MCF 10A (cell line): ENCODE data around the gene CBFA2T3. TPM values are rescaled to one million over a fixed set of nuclear protein-coding genes. Genes with fewer than 3 reads are reported as not detected.

ENCODE experiments used
- BruUV-seq: library from RNA; stranded (reverse); fragments of 400-500 nt; replicated peaks from 2 replicates; lab custom pipeline; 2021; lab: Mats Ljungman, UMichigan
- CTCF ChIA-PET: fragments of 300-600 bp; sonication (Branson Sonifier 250); formaldehyde crosslinking; extraction: SDS; loops from one replicate; lab custom pipeline; 2021; ENCODE audit warnings: antibody characterized with exemption, inconsistent platforms; lab: Yijun Ruan, JAX
- POLR2A ChIA-PET: fragments of 300-600, 350-650 bp; sonication (Branson Sonifier 250); formaldehyde crosslinking; extraction: SDS; loops from one replicate; lab custom pipeline; 2020; ENCODE audit warnings: antibody characterized with exemption, inconsistent platforms; lab: Yijun Ruan, JAX
- DNase-seq: peaks from one replicate; pipeline ENCODE4 v3.0.0-alpha.2; 2018; ENCODE audit not compliant: unreplicated experiment
- H3K27ac Mint-ChIP-seq: one replicate; pipeline ENCODE4 v1.8.0; 2022; ENCODE audit warnings: mild to moderate bottlenecking, low read depth, mixed read lengths; ENCODE audit not compliant: unreplicated experiment
- H3K27me3 Mint-ChIP-seq: one replicate; pipeline ENCODE4 v1.8.0; 2022; ENCODE audit warnings: mixed read lengths; ENCODE audit not compliant: insufficient read depth, unreplicated experiment
- H3K36me3 Mint-ChIP-seq: one replicate; pipeline ENCODE4 v1.8.0; 2022; ENCODE audit warnings: mild to moderate bottlenecking, moderate library complexity, mixed read lengths; ENCODE audit not compliant: insufficient read depth, unreplicated experiment
- H3K4me1 Mint-ChIP-seq: one replicate; pipeline ENCODE4 v1.8.0; 2022; ENCODE audit warnings: mixed read lengths; ENCODE audit not compliant: insufficient read depth, unreplicated experiment
- H3K4me3 Mint-ChIP-seq: one replicate; pipeline ENCODE4 v1.8.0; 2022; ENCODE audit warnings: mild to moderate bottlenecking, moderate library complexity, mixed read lengths; ENCODE audit not compliant: unreplicated experiment
- H3K9me3 Mint-ChIP-seq: one replicate; pipeline ENCODE4 v1.8.0; 2022; ENCODE audit warnings: mixed read lengths; ENCODE audit not compliant: unreplicated experiment
- intact Hi-C: fragments of 100-400 bp; cut with micrococcal nuclease; formaldehyde crosslinking; loops from 2 replicates; pipeline ENCODE4 v1.14.1; 2022
- total RNA-seq: library from RNA; stranded (reverse); gene quantifications from 2 replicates; pipeline ENCODE4 v1.2.3, GENCODE V29; 2022
- TF ChIP-seq, protein P1 (sequence below): fragments of 200-600 bp; IDR thresholded peaks from one replicate; pipeline ENCODE4 v1.8.0; 2022; ENCODE audit warnings: antibody characterized with exemption, mild to moderate bottlenecking; ENCODE audit not compliant: unreplicated experiment

Gene CBFA2T3
- total RNA-seq, 1 experiment from 2014 or later, result not detected

- H3K9me3 Mint-ChIP-seq, result no peaks in the 10 kb centered on the region
- CTCF ChIA-PET, result interaction anchor here (0.6 kb wide), 1 partner anchor 19 kb away, joined by 4 read pairs; no protein-coding TSS in a partner anchor
- no peak overlapping the region for H3K4me3 Mint-ChIP-seq
- no TSS peak for BruUV-seq
- intact Hi-C loops, result no loop called here
- DNase-seq, result no peak
- H3K4me1 Mint-ChIP-seq, result no peaks in the 10 kb centered on the region
- no peak overlapping the region for H3K27ac Mint-ChIP-seq
- TF ChIP-seq, protein P1, sequence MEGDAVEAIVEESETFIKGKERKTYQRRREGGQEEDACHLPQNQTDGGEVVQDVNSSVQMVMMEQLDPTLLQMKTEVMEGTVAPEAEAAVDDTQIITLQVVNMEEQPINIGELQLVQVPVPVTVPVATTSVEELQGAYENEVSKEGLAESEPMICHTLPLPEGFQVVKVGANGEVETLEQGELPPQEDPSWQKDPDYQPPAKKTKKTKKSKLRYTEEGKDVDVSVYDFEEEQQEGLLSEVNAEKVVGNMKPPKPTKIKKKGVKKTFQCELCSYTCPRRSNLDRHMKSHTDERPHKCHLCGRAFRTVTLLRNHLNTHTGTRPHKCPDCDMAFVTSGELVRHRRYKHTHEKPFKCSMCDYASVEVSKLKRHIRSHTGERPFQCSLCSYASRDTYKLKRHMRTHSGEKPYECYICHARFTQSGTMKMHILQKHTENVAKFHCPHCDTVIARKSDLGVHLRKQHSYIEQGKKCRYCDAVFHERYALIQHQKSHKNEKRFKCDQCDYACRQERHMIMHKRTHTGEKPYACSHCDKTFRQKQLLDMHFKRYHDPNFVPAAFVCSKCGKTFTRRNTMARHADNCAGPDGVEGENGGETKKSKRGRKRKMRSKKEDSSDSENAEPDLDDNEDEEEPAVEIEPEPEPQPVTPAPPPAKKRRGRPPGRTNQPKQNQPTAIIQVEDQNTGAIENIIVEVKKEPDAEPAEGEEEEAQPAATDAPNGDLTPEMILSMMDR, result no peak
- peaks cover 9% of the 10 kb centered on the region for H3K36me3 Mint-ChIP-seq
- H3K27me3 Mint-ChIP-seq, result peaks cover 24% of the 10 kb centered on the region
- POLR2A ChIA-PET, result no interaction called here
Observed at GRCh38 chr16:88865310-88865709, 111.7 kb downstream of the CBFA2T3 start.

GRCh38 chr16:88864521-88864920 is 112.5 kb downstream of the CBFA2T3 start:
- Mint-ChIP-seq H3K27me3 (peaks cover 16% of the 10 kb centered on the region), H3K36me3 (peaks cover 9% of the 10 kb centered on the region), H3K9me3 (no peaks in the 10 kb centered on the region), H3K4me3 (no peak overlapping the region), H3K4me1 (no peaks in the 10 kb centered on the region), H3K27ac (no peak overlapping the region)
- no TSS peak for BruUV-seq
- intact Hi-C loops, result no loop called here
- CTCF ChIA-PET, result interaction anchor here (0.5 to 0.6 kb wide), 3 partner anchors 75 to 303 kb away, joined by 3 read pairs; no protein-coding TSS in a partner anchor
- POLR2A ChIA-PET, result no interaction called here
- no peak for DNase-seq
- TF ChIP-seq, protein P1, result no peak

DNA sequence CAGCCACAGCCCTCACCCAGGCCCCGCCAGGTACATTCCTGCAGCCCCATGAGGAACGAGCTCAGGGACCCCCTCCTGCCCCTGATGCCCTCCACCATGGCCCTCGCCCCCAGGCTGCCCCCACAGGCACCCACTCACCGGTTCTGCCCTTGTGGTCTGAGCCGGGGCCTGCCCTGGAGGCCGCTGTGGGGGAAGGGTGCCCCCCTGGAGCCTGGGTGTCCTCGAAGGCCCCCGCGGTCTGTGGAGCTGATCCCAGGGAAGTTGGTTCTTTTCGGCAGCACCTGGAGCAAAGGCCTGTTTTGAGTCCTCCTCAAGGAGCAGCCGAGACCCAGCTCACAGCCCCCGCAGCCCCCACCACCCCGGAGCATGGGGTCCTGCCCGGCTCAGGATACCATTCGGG is 112.9 kb downstream of the CBFA2T3 start:
- no TSS peak for BruUV-seq
- no peak for DNase-seq
- Mint-ChIP-seq H3K4me3 (no peak overlapping the region), H3K36me3 (peaks cover 9% of the 10 kb centered on the region), H3K27me3 (peaks cover 12% of the 10 kb centered on the region), H3K9me3 (no peaks in the 10 kb centered on the region), H3K27ac (no peak overlapping the region), H3K4me1 (no peaks in the 10 kb centered on the region)
- CTCF ChIA-PET, result interaction anchor here (0.6 kb wide), 2 partner anchors 75 to 108 kb away, joined by 3 read pairs; no protein-coding TSS in a partner anchor
- TF ChIP-seq, protein P1, result no peak
- POLR2A ChIA-PET, result interaction anchor here (0.6 kb wide), 1 partner anchor 23 kb away, joined by 4 read pairs; no protein-coding TSS in a partner anchor
- intact Hi-C loops, result no loop called here

- TF ChIP-seq, protein P1, result no peak
- ChIA-PET CTCF (interaction anchor here (1.2 kb wide), 1 partner anchor 50 kb away, joined by 4 read pairs; no protein-coding TSS in a partner anchor), POLR2A (interaction anchor here (0.6 kb wide), 1 partner anchor 24 kb away, joined by 4 read pairs; no protein-coding TSS in a partner anchor)
- Mint-ChIP-seq H3K27ac (no peak overlapping the region), H3K4me3 (no peak overlapping the region), H3K9me3 (no peaks in the 10 kb centered on the region), H3K27me3 (peaks cover 5% of the 10 kb centered on the region), H3K36me3 (peaks cover 9% of the 10 kb centered on the region), H3K4me1 (peaks cover 3% of the 10 kb centered on the region)
- no peak for DNase-seq
- no TSS peak for BruUV-seq
- intact Hi-C loops, result no loop called here
Observed at GRCh38 chr16:88863426-88863825, 113.6 kb downstream of the CBFA2T3 start.
